SU-DHL-6 (cell line): Measurements from ENCODE around the gene DCLRE1A.

ENCODE experiments used
- H2AFZ ChIP-seq: fragments of 200-600 bp; sonication (generic); 2 replicates; pipeline ENCODE4 v1.6.1; 2014; ENCODE audit warnings: low read depth, mild to moderate bottlenecking, moderate library complexity, mixed read lengths, antibody characterized with exemption, low read length; ENCODE audit not compliant: severe bottlenecking
- H3F3A ChIP-seq: fragments of 200-600 bp; shearing (Covaris generic); 2 replicates; pipeline ENCODE4 v1.6.0; 2016; ENCODE audit warnings: antibody characterized with exemption, mild to moderate bottlenecking; ENCODE audit not compliant: insufficient read depth
- H3K27ac ChIP-seq: fragments of 200-600 bp; sonication (generic); 2 replicates; pipeline ENCODE4 v1.5.1; 2016; ENCODE audit warnings: low read depth, mild to moderate bottlenecking, low read length, moderate library complexity, mixed read lengths
- H3K27me3 ChIP-seq: fragments of 200-600 bp; sonication (generic), shearing (Covaris generic); 2 replicates; pipeline ENCODE4 v1.6.0; 2014; ENCODE audit warnings: mild to moderate bottlenecking, low read length
- H3K36me3 ChIP-seq: fragments of 200-600 bp; sonication (generic); 2 replicates; pipeline ENCODE4 v1.6.1; 2014; ENCODE audit warnings: mild to moderate bottlenecking, low read length, mixed read lengths
- H3K4me2 ChIP-seq: fragments of 300-600, 200-600 bp; shearing (Covaris generic), sonication (generic); 2 replicates; pipeline ENCODE4 v1.6.0; 2014; ENCODE audit warnings: low read length, low read depth, mild to moderate bottlenecking; ENCODE audit not compliant: poor library complexity, severe bottlenecking
- H3K4me3 ChIP-seq: fragments of 200-600 bp; sonication (generic); 2 replicates; pipeline ENCODE4 v1.5.1; 2014; ENCODE audit warnings: antibody characterized with exemption, low read length, mild to moderate bottlenecking, mixed read lengths; ENCODE audit not compliant: insufficient read depth, poor library complexity, severe bottlenecking
- H3K79me2 ChIP-seq: fragments of 200-600 bp; sonication (generic); 2 replicates; pipeline ENCODE4 v1.6.1; 2014; ENCODE audit warnings: mild to moderate bottlenecking, low read length, moderate library complexity; ENCODE audit not compliant: insufficient read depth
- H3K9ac ChIP-seq: fragments of 200-600 bp; sonication (generic); 2 replicates; pipeline ENCODE4 v1.7.0; 2014; ENCODE audit warnings: mild to moderate bottlenecking, low read length
- H3K9me2 ChIP-seq: fragments of 200-600 bp; sonication (generic); replicated peaks from 2 replicates; pipeline ENCODE4 v1.6.1; 2014; ENCODE audit warnings: low read length; ENCODE audit not compliant: insufficient read depth
- H3K9me3 ChIP-seq: fragments of 200-600 bp; sonication (generic); 2 replicates; pipeline ENCODE4 v1.6.1; 2014; ENCODE audit warnings: low read length, mixed read lengths; ENCODE audit not compliant: insufficient read depth
- H4K20me1 ChIP-seq: fragments of 200-600 bp; sonication (generic); 2 replicates; pipeline ENCODE4 v1.6.1; 2014; ENCODE audit warnings: low read depth, mild to moderate bottlenecking, antibody characterized with exemption, low read length, moderate library complexity, mixed read lengths
- CTCF ChIP-seq: fragments of 200-600 bp; sonication (generic); IDR thresholded peaks from one replicate; pipeline ENCODE4 v1.5.1; 2017; ENCODE audit warnings: antibody characterized with exemption, mild to moderate bottlenecking, low read length, moderate library complexity; ENCODE audit not compliant: insufficient read depth, poor library complexity, severe bottlenecking
- EZH2phosphoT487 ChIP-seq: fragments of 200-600 bp; sonication (generic), shearing (Covaris generic); conservative IDR thresholded peaks from 2 replicates; pipeline ENCODE4 v1.6.1; 2018; ENCODE audit warnings: mild to moderate bottlenecking, antibody characterized with exemption, low read length, moderate library complexity, mixed read lengths

Gene DCLRE1A

DNA sequence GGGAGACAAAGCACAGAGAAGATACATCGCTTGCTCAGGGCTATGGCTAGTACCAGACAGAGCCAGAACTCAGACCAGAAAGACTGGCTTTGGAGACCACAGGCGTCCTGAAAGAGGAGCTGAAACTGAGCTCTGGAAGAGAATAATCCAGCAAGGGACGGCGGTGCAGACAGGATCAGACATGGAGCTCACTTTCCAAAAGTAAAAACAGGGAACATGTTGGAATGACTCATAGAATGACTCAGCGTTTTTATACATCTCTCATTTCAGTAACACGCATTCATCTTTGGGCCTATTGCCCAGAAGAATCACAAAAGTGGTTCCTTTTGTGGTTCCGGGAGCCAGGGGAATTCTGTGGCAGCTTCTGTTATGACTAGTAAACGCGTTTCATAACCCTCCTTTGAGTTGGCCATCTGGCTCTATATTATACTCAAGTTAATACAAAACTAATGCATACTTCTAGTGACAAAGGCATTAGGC lies 65.2 kb downstream of the DCLRE1A start:
- no peak overlapping the region for H2AFZ ChIP-seq
- no peak overlapping the region for H3K9ac ChIP-seq
- H3K4me2 ChIP-seq = no peak overlapping the region
- H3K36me3 ChIP-seq = no peaks in the 10 kb centered on the region
- H3K79me2 ChIP-seq = no peaks in the 10 kb centered on the region
- H3K9me2 ChIP-seq = no peaks in the 10 kb centered on the region
- H3K9me3 ChIP-seq = no peaks in the 10 kb centered on the region
- no peaks in the 10 kb centered on the region for H3K27me3 ChIP-seq
- H3K4me3 ChIP-seq = no peak overlapping the region
- no peak overlapping the region for H3K27ac ChIP-seq
- no peaks in the 10 kb centered on the region for H3F3A ChIP-seq
- TF ChIP-seq CTCF (no peak), EZH2phosphoT487 (no peak)
- no peaks in the 10 kb centered on the region for H4K20me1 ChIP-seq
